GM12878 (cell line): ENCODE data around the gene EEFSEC. TPM values are rescaled to one million over a fixed set of nuclear protein-coding genes. Genes with fewer than 3 reads are reported as not detected.

Experiments
- ATAC-seq: fragments of 200-7000 bp; cut with Tn5 transposase; 3 replicates; pipeline ENCODE4 v1.9.1; 2020; ENCODE audit warnings: mild to moderate bottlenecking, moderate library complexity
- BruUV-seq: library from RNA; stranded (reverse); fragments of 400-500 nt; replicated peaks from 2 replicates; lab custom pipeline; 2021; lab: Mats Ljungman, UMichigan
- CTCF ChIA-PET: fragments of 300-600 bp; sonication (Branson Sonifier 250); formaldehyde crosslinking; extraction: SDS; loops from one replicate; lab custom pipeline; 2021; ENCODE audit warnings: inconsistent platforms; lab: Yijun Ruan, JAX
- POLR2A ChIA-PET: fragments of 350-600 bp; formaldehyde crosslinking; extraction: SDS; loops from one replicate; lab custom pipeline; 2021; ENCODE audit warnings: inconsistent platforms; lab: Charles Lee
- RAD21 ChIA-PET: fragments of 300-600 bp; sonication (Branson Sonifier 250); formaldehyde crosslinking; loops from one replicate; lab custom pipeline; 2023; ENCODE audit warnings: antibody characterized with exemption; ENCODE audit not compliant: unreplicated experiment; lab: Charles Lee
- SMC1A ChIA-PET: fragments of 300-600 bp; sonication (Branson Sonifier 250); formaldehyde crosslinking; loops from one replicate; lab custom pipeline; 2023; ENCODE audit not compliant: unreplicated experiment, uncharacterized antibody; lab: Charles Lee
- DNase-seq: peaks from one replicate; pipeline ENCODE4 v3.0.0-alpha.2; 2011; ENCODE audit warnings: low read depth, low spot score
- FAIRE-seq: peaks from 3 replicates; lab custom pipeline; 2011; peaks lifted over from hg19 to GRCh38; lab: Jason Lieb, UNC
- H2AFZ ChIP-seq: 2 replicates; pipeline ENCODE4 v1.6.0; 2011; ENCODE audit warnings: low read depth, low read length, control low read depth; ENCODE audit not compliant: control insufficient read depth
- H3K27ac ChIP-seq: 2 replicates; pipeline ENCODE4 v1.5.1; 2011; ENCODE audit warnings: control low read depth; ENCODE audit not compliant: control insufficient read depth, insufficient read depth
- H3K27me3 ChIP-seq, 2 experiments: replicated peaks in 1 of 2; 2 replicates each; pipeline versions ENCODE4 v1.6.0 to v1.6.1; 2011; ENCODE audit warnings: low read length in 1 of 2; ENCODE audit not compliant: control insufficient read depth in 2 of 2, insufficient read depth in 2 of 2
- H3K36me3 ChIP-seq, 2 experiments: 2 replicates each; pipeline ENCODE4 v1.5.1; 2011; ENCODE audit warnings: low read length in 1 of 2; ENCODE audit not compliant: control insufficient read depth in 2 of 2, insufficient read depth in 2 of 2
- H3K4me1 ChIP-seq: 2 replicates; pipeline ENCODE4 v1.6.1; 2011; ENCODE audit warnings: mild to moderate bottlenecking, low read length, moderate library complexity, mixed read lengths; ENCODE audit not compliant: control insufficient read depth, insufficient read depth
- H3K4me2 ChIP-seq: 2 replicates; pipeline ENCODE4 v1.6.0; 2011; ENCODE audit warnings: control low read depth; ENCODE audit not compliant: control insufficient read depth, insufficient read depth
- H3K4me3 ChIP-seq: fragments of 200-600 bp; sonication (generic); 2 replicates; pipeline ENCODE4 v1.5.1; 2016
- H3K79me2 ChIP-seq: 2 replicates; pipeline ENCODE4 v1.6.0; 2011; ENCODE audit warnings: low read length; ENCODE audit not compliant: control insufficient read depth, insufficient read depth
- H3K9ac ChIP-seq: 2 replicates; pipeline ENCODE4 v1.8.0; 2011; ENCODE audit warnings: low read length, control low read depth, mixed read lengths; ENCODE audit not compliant: control insufficient read depth, insufficient read depth
- H3K9me3 ChIP-seq: replicated peaks from 3 replicates; pipeline ENCODE4 v1.5.1; 2011; ENCODE audit warnings: mild to moderate bottlenecking, low read length; ENCODE audit not compliant: control insufficient read depth, insufficient read depth
- H4K20me1 ChIP-seq: 2 replicates; pipeline ENCODE4 v1.6.0; 2011; ENCODE audit not compliant: control insufficient read depth, insufficient read depth
- FOXK2 ChIP-seq: fragments of 450-650 bp; IDR thresholded peaks from 2 replicates; pipeline ENCODE4 v1.6.1; 2017; ENCODE audit warnings: mild to moderate bottlenecking, moderate library complexity
- KAT2A ChIP-seq: conservative IDR thresholded peaks from 2 replicates; pipeline ENCODE4 v1.6.1; 2011; ENCODE audit warnings: low read depth, low read length; ENCODE audit not compliant: control insufficient read depth
- KLF5 ChIP-seq: fragments of 450-650 bp; IDR thresholded peaks from 2 replicates; pipeline ENCODE4 v1.6.1; 2014; ENCODE audit warnings: mild to moderate bottlenecking; ENCODE audit not compliant: partially characterized antibody
- MAX ChIP-seq: IDR thresholded peaks from 2 replicates; pipeline ENCODE4 v1.6.1; 2012; ENCODE audit warnings: low read depth, low read length, improper control_type of control experiment
- MYB ChIP-seq: fragments of 150-350 bp; IDR thresholded peaks from 2 replicates; pipeline ENCODE4 v1.6.1; 2014; ENCODE audit warnings: mild to moderate bottlenecking, low read depth, low read length, borderline replicate concordance
- NFIC ChIP-seq: IDR thresholded peaks from 2 replicates; pipeline ENCODE4 v1.6.1; 2012; ENCODE audit warnings: low read depth, mild to moderate bottlenecking, inconsistent platforms, low read length, moderate library complexity
- POLR2AphosphoS2 ChIP-seq: IDR thresholded peaks from 2 replicates; pipeline ENCODE4 v1.6.1; 2011; ENCODE audit warnings: low read depth, mild to moderate bottlenecking, low read length, improper control_type of control experiment, moderate library complexity
- RELA ChIP-seq: fragments of 450-650 bp; IDR thresholded peaks from 2 replicates; pipeline ENCODE4 v1.8.0; 2014; ENCODE audit warnings: borderline replicate concordance; ENCODE audit not compliant: partially characterized antibody
- REST ChIP-seq: IDR thresholded peaks from 2 replicates; pipeline ENCODE4 v1.6.1; 2012; ENCODE audit warnings: mild to moderate bottlenecking, low read depth, low read length
- RUNX3 ChIP-seq: IDR thresholded peaks from 2 replicates; pipeline ENCODE4 v1.6.1; 2012; ENCODE audit warnings: low read length, inconsistent platforms
- SKIL ChIP-seq: fragments of 450-650 bp; IDR thresholded peaks from 2 replicates; pipeline ENCODE4 v1.6.1; 2017; ENCODE audit warnings: mild to moderate bottlenecking, low read depth, inconsistent platforms; ENCODE audit not compliant: poor library complexity, severe bottlenecking
- SUZ12 ChIP-seq: fragments of 200-600 bp; sonication (generic); IDR thresholded peaks from one replicate; pipeline ENCODE4 v1.6.1; 2018; ENCODE audit warnings: antibody characterized with exemption, mild to moderate bottlenecking; ENCODE audit not compliant: unreplicated experiment
- TCF3 ChIP-seq: IDR thresholded peaks from 2 replicates; pipeline ENCODE4 v1.6.1; 2012; ENCODE audit warnings: low read depth, mild to moderate bottlenecking, low read length, borderline replicate concordance; ENCODE audit not compliant: insufficient read depth
- ZNF217 ChIP-seq: fragments of 450-650 bp; IDR thresholded peaks from 2 replicates; pipeline ENCODE4 v1.6.1; 2017; ENCODE audit warnings: antibody characterized with exemption, mild to moderate bottlenecking
- WGBS: methylation state at CpG from one replicate; pipeline ENCODE4 v1.1.6; 2016; ENCODE audit warnings: low lambda C conversion rate; ENCODE audit not compliant: insufficient replicate concordance, insufficient coverage; ENCODE audit errors: missing lambda C conversion rate; 5-methylcytosine and 5-hydroxymethylcytosine counted together
- in situ Hi-C: fragments of 300-500 bp; cut with MboI; formaldehyde crosslinking; loops from 9 replicates; pipeline ENCODE4 v1.14.3; 2018; ENCODE audit warnings: mixed read lengths
- intact Hi-C: fragments of 100-400 bp; cut with micrococcal nuclease; formaldehyde crosslinking; loops from one replicate; pipeline ENCODE4 v1.14.2; 2022; ENCODE audit not compliant: unreplicated experiment
- polyA plus RNA-seq, 11 experiments: library from polyadenylated mRNA; depleted of rRNA in 4 of 11; unstranded in 6 of 11; stranded (reverse) in 5 of 11; fragments of >200 nt; fragmentation: Nextera tagmentation in 4 of 11; fragmentation: Illumina TruSeq in 1 of 11; extraction: Ambion mirVana in 4 of 11; extraction: Trizol in 1 of 11; gene quantifications; 1 replicate in 1 of 11; 2 replicates in 10 of 11; pipeline versions ENCODE4 v1.2.1 to v1.2.3, GENCODE V29; 2011 to 2016; ENCODE audit warnings: inconsistent platforms in 2 of 11, missing spikeins in 2 of 11, low read depth in 1 of 11
- total RNA-seq, 4 experiments: library from RNA; depleted of rRNA in 3 of 4; stranded (reverse); fragments of >200 nt in 3 of 4; fragmentation: Illumina TruSeq in 1 of 4; extraction: Trizol in 1 of 4; gene quantifications; 2 replicates each; pipeline versions ENCODE4 v1.2.1 to v1.2.3, GENCODE V29; 2013 to 2021

The EEFSEC gene
- total and polyA plus RNA-seq, 10 of the 15 experiments (the other 5 are each of a cell fraction or from before 2014, with no cell fraction given), result 0.29 to 29.1 (median 16.1) TPM

GRCh38 chr3:128289534-128289933 is 136.3 kb downstream of the EEFSEC start:
- Histone ChIP-seq H3K27me3 (no peaks in the 10 kb centered on the region), H3K36me3 (no peaks in the 10 kb centered on the region), H3K9me3 (no peaks in the 10 kb centered on the region), H3K79me2 (no peaks in the 10 kb centered on the region), H3K27ac (no peak overlapping the region), H3K4me3 (no peak overlapping the region), H2AFZ (no peak overlapping the region), H4K20me1 (no peaks in the 10 kb centered on the region), H3K9ac (no peak overlapping the region), H3K4me1 (no peaks in the 10 kb centered on the region), H3K4me2 (no peak overlapping the region)
- ChIA-PET RAD21 (no interaction called here), SMC1A (no interaction called here), CTCF (no interaction called here), POLR2A (no interaction called here)
- TF ChIP-seq TCF3 (no peak), SUZ12 (no peak), NFIC (no peak), MAX (no peak), KAT2A (no peak), POLR2AphosphoS2 (no peak), RELA (no peak), ZNF217 (no peak), MYB (no peak)
- in situ Hi-C loops (no loop called here), intact Hi-C loops (no loop called here)
- FAIRE-seq (no peak), DNase-seq (no peak), ATAC-seq (no peak)
- WGBS, result 95% methylated on average over 1 of the region's 1 CpG
- no TSS peak for BruUV-seq

- Histone ChIP-seq H3K27me3 (no peaks in the 10 kb centered on the region), H3K4me1 (no peaks in the 10 kb centered on the region), H4K20me1 (no peaks in the 10 kb centered on the region), H3K4me3 (no peak overlapping the region), H2AFZ (no peak overlapping the region), H3K9me3 (no peaks in the 10 kb centered on the region), H3K4me2 (no peak overlapping the region), H3K27ac (no peak overlapping the region), H3K36me3 (no peaks in the 10 kb centered on the region), H3K9ac (no peak overlapping the region), H3K79me2 (no peaks in the 10 kb centered on the region)
- intact Hi-C loops, result no loop called here
- 97% methylated on average over 3 of the region's 3 CpGs for WGBS
- ChIA-PET POLR2A (interaction anchor here (0.6 kb wide), 1 partner anchor 42 kb away, joined by 3 read pairs; no protein-coding TSS in a partner anchor), RAD21 (no interaction called here), SMC1A (no interaction called here), CTCF (no interaction called here)
- DNase-seq (no peak), FAIRE-seq (no peak), ATAC-seq (no peak)
- in situ Hi-C loops, result no loop called here
- BruUV-seq, result no TSS peak
- no peak for TF ChIP-seq RUNX3
- no peak for TF ChIP-seq REST
- no peak for TF ChIP-seq KLF5
- TF ChIP-seq SKIL, result no peak
- TF ChIP-seq FOXK2, result no peak
Measured at GRCh38 chr3:128290484-128290883, 137.2 kb downstream of the EEFSEC start.
